Raji (cell line): Measurements from ENCODE around the gene MUC5AC.

ENCODE experiments used
- POLR2A ChIP-seq: IDR thresholded peaks from 2 replicates; pipeline ENCODE4 v1.6.1; 2011; ENCODE audit warnings: low read depth, low read length, control low read depth; ENCODE audit not compliant: insufficient read depth

MUC5AC gene

GRCh38 chr11:1157645-1158591 lies at the start of gene MUC5AC:
Gene MUC5AC, plus strand, starts transcription at chr11:1157953. Its CDS starts 47 bp downstream, at chr11:1158000.
- TF ChIP-seq POLR2A, result no peak

DNA sequence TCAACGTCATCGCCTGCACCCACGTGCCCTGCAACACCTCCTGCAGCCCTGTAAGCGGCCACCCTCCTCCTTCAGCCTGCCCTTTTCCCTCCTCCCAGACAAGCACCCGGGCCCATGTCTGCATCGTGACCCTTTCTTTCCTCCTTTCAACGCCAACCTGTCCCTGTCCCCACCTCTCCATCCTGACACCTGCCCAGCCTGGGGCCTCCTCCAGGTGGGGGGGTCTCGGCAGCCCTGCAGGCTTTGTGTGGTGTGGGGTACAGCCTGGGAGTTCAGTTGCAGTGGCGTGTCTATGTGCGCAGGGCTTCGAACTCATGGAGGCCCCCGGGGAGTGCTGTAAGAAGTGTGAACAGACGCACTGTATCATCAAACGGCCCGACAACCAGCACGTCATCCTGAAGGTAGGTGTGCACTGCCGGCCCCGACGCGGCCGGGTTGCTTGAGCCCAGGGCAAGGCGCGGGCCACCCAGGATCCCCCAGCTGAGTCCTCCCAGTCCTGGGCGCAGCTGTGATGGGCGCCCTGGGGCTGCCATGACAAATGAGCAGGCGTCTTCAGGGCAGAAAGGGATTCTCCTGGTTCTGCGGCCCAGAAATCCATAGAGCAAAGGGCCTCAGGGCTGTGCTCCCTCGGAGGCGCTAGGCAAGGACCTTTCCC lies 49.4 kb upstream of the MUC5AC start:
- no peak for TF ChIP-seq POLR2A

- no peak for TF ChIP-seq POLR2A
Measured at GRCh38 chr11:1109101-1109917, 48.4 kb upstream of the MUC5AC start.

GRCh38 chr11:1109918-1110705 lies 47.6 kb upstream of the MUC5AC start:
- TF ChIP-seq POLR2A, result no peak

DNA sequence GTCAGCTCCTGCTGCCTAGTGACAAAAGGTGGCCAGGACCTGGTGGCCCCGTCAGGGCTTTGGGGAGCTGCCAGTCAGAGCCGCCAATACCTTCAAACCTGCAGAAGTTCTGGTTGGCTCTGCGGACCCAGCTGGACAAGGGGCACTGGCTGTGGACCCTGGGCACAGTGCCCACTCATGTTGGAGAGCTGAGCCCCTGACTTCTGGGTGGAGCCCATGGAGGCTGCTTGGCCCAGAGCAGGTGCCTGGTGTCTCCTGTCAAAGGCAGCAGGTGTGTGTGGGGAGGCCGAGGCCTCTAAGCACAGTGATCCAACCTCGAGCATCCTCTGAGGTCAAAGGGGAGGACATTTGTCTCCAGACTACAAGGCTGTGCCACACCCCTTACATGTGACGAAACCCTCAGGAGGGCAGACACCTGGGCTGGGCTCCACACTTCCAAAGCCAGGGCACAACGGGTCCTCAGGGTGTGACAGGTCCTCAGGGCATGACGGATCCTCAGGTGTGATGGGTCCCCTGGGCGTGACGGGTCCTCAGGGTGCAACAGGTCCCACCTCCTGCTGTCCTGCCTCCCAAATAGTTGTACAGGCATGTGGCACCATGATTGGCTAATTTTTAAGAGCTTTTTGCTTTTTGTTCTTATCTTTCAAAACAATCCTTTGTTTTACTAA lies 46.1 kb upstream of the MUC5AC start:
- no peak for TF ChIP-seq POLR2A

GRCh38 chr11:1112351-1113191 lies 45.2 kb upstream of the MUC5AC start:
- TF ChIP-seq POLR2A, result no peak

DNA sequence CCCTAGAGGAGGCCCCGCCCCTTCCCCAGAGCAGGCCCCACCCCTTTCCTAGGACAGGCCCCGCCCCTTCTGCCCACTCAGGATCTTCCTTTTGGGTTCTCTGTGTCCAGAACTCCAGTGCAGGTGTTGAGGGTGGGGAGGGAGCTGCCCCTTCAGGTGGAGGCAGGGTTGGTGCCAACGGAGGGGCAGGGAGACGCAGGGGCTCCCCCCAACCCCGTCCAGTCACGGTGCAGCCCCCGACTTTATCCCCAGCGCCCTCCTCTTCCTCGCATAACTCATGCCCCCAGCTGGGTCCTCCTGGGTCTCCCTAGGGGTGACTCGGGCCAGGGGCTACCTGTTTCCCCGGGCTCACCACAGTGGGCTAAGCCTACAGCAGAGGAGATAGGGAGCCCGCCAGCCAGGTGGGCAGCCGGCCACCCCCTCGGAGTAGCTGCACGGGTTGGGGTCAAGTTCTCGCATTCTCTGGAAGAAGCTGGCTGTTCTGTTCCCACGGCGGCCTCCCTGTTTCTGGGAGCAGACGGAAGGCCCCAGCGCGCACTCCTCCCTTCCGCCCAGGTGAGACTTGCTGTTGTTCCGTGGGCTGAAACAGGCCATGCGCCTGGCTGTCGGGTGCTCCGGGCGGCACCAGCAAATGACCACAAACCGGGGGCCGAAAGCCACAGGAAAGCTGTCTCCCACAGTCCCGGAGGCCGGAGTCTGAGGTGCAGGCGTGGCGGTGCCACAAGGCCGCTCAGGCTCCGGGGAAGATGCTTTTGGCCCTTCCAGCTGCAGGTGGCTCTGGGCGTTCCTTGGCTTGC lies 44.1 kb upstream of the MUC5AC start:
- no peak for TF ChIP-seq POLR2A

- no peak for TF ChIP-seq POLR2A
Measured at GRCh38 chr11:1116104-1116503, 41.6 kb upstream of the MUC5AC start.

- no peak for TF ChIP-seq POLR2A
Measured at GRCh38 chr11:1116666-1117390, 40.9 kb upstream of the MUC5AC start.

DNA sequence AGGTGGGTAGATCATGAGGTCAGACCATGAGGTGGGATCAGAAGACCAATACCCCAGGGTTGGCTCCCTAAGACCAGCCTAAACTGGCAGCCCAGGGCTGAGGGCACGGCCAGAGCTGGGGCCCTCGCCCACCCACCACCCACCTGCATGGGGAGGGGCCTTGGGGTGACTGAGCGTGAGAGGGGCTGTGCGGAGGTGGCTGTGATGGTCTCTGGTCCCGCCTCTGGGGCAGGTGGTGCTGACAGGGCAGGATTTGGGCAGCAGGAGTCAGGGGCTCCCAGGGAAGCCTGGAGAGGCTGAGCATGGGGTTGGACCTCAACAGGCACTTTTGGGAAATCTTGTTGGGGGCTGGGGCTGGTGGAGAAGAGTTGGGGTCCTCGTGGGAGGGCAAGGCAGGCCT lies 39.8 kb upstream of the MUC5AC start:
- no peak for TF ChIP-seq POLR2A

DNA sequence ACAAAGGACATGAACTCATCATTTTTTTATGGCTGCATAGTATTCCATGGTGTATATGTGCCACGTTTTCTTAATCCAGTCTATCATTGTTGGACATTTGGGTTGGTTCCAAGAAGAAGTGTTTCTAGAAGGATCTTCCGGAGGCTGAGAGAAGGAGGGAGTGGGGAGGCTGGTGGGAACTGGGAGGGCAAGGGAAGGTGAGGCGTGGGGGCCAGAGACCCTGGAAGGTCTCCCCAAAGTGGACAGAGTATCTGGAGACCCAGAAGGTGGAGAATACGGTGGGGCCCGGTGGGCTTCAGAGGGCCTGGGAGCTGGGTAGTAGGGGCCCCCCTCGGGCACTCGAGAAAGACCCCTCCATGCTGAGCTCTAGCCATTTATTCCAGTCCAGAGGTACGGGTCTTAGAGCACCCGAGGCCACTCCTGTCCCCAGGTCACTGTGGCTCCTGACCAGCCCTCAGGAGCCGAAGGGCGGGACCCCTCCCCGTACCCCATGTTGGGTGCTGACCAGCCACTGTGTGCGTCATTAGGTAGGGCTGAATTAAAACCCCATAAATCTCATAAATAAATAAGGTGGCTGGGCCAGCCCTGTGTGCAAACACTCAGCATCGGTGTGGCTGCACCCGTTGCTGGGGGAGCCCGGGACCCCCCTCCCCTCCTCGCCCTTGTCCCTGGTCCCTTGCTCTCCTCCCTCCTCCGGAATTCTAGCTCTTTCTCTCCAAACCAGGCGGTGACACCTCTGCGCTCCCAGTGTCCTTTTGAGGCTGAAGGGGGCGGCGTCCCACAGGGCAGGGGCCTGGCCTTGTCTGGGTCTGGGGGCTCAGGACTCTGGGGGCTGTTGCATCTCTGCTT lies 38.8 kb upstream of the MUC5AC start:
- TF ChIP-seq POLR2A, result no peak

- TF ChIP-seq POLR2A, result no peak
Measured at GRCh38 chr11:1119604-1120146, 38.1 kb upstream of the MUC5AC start.
